ENCODE results near the gene AP4M1. TPM values are rescaled to one million over a fixed set of nuclear protein-coding genes. Genes with fewer than 3 reads are reported as not detected.

Gene AP4M1
- total and polyA plus RNA-seq, 2 experiments from 2014 or later: 17.4 to 22.8 TPM

GRCh38 chr7:100079024-100079560 lies 22.4 kb upstream of the AP4M1 start:
- peaks cover 72% of the 10 kb centered on the region for H3K79me2 ChIP-seq
- H3K4me2 ChIP-seq: peak overlapping the region; percentile 90
- WGBS (ENCODE audit: low lambda C conversion rate, missing lambda C conversion rate): 75% methylated on average over 7 of the region's 7 CpGs
- peak overlapping the region; percentile 77 for H3K4me3 ChIP-seq
- peak overlapping the region; percentile 92 for H3K27ac ChIP-seq
- no peak for TF ChIP-seq EZH2phosphoT487 (IDR thresholded peaks at IDR 0.05; ENCODE audit: low read depth, severe bottlenecking, unreplicated experiment)
- no peak for TF ChIP-seq CTCF (IDR thresholded peaks at IDR 0.05; ENCODE audit: poor library complexity)
- TF ChIP-seq EZH2 (IDR thresholded peaks at IDR 0.05; ENCODE audit: borderline replicate concordance): no peak
- H3K36me3 ChIP-seq (replicated peaks; ENCODE audit: insufficient read depth, low read depth): peaks cover 24% of the 10 kb centered on the region
- peaks cover 5% of the 10 kb centered on the region for H3K9me3 ChIP-seq (ENCODE audit: low read depth)
- DNase-seq (ENCODE audit: low spot score): peak; percentile 69
- no peaks in the 10 kb centered on the region for H3K9me2 ChIP-seq (replicated peaks; ENCODE audit: insufficient read depth)
- no peaks in the 10 kb centered on the region for H3K27me3 ChIP-seq
- H3K4me1 ChIP-seq (ENCODE audit: insufficient read depth): peaks cover 35% of the 10 kb centered on the region
- H2AFZ ChIP-seq: no peak overlapping the region
- H4K20me1 ChIP-seq (ENCODE audit: insufficient read depth, poor library complexity, severe bottlenecking): peaks cover 17% of the 10 kb centered on the region

GRCh38 chr7:100080907-100081534 lies 20.4 kb upstream of the AP4M1 start:
- Histone ChIP-seq H3K4me2 (peak overlapping the region; percentile 90), H3K9me2 (replicated peaks; ENCODE audit: insufficient read depth) (no peaks in the 10 kb centered on the region), H2AFZ (peak overlapping the region; percentile 37), H3K9me3 (ENCODE audit: low read depth) (no peaks in the 10 kb centered on the region), H3K4me3 (peak overlapping the region; percentile 77), H3K27me3 (no peaks in the 10 kb centered on the region), H3K79me2 (peaks cover 54% of the 10 kb centered on the region), H3K4me1 (ENCODE audit: insufficient read depth) (peaks cover 35% of the 10 kb centered on the region), H4K20me1 (ENCODE audit: insufficient read depth, poor library complexity, severe bottlenecking) (peaks cover 17% of the 10 kb centered on the region), H3K27ac (peak overlapping the region; percentile 92), H3K36me3 (replicated peaks; ENCODE audit: insufficient read depth, low read depth) (peaks cover 9% of the 10 kb centered on the region)
- WGBS (ENCODE audit: low lambda C conversion rate, missing lambda C conversion rate): 1% methylated on average over 33 of the region's 34 CpGs
- peak; percentile 68 for DNase-seq (ENCODE audit: low spot score)
- no peak for TF ChIP-seq CTCF (IDR thresholded peaks at IDR 0.05; ENCODE audit: poor library complexity)
- no peak for TF ChIP-seq EZH2phosphoT487 (IDR thresholded peaks at IDR 0.05; ENCODE audit: low read depth, severe bottlenecking, unreplicated experiment)
- no peak for TF ChIP-seq EZH2 (IDR thresholded peaks at IDR 0.05; ENCODE audit: borderline replicate concordance)

GRCh38 chr7:100081535-100082102 lies 19.8 kb upstream of the AP4M1 start, which contains the start of gene ZNF3:
TSS of gene ZNF3 (minus strand) at chr7:100081723. CDS start at chr7:100077357, 4,366 bp downstream.
- Histone ChIP-seq H3K27me3 (no peaks in the 10 kb centered on the region), H3K4me2 (peak within 1 kb of the TSS; percentile 90), H2AFZ (peak within 1 kb of the TSS; percentile 37), H3K4me3 (peak within 1 kb of the TSS; percentile 77), H3K9me3 (ENCODE audit: low read depth) (no peaks in the 10 kb centered on the region), H3K9me2 (replicated peaks; ENCODE audit: insufficient read depth) (no peaks in the 10 kb centered on the region), H3K4me1 (ENCODE audit: insufficient read depth) (peaks cover 35% of the 10 kb centered on the region), H3K27ac (peak within 1 kb of the TSS; percentile 92), H3K36me3 (replicated peaks; ENCODE audit: insufficient read depth, low read depth) (peaks cover 7% of the 10 kb centered on the region), H4K20me1 (ENCODE audit: insufficient read depth, poor library complexity, severe bottlenecking) (peaks cover 17% of the 10 kb centered on the region), H3K79me2 (peaks cover 48% of the 10 kb centered on the region)
- TF ChIP-seq EZH2 (IDR thresholded peaks at IDR 0.05; ENCODE audit: borderline replicate concordance) (no peak), CTCF (IDR thresholded peaks at IDR 0.05; ENCODE audit: poor library complexity) (peak; percentile 99)
- under 1% methylated on average over 45 of the region's 55 CpGs for WGBS (ENCODE audit: low lambda C conversion rate, missing lambda C conversion rate)
- peak; percentile 99 for DNase-seq (ENCODE audit: low spot score)
